CD4-positive, CD25-positive, alpha-beta regulatory T cell (primary cell): ENCODE measurements around the gene FSTL4. TPM values are rescaled to one million over a fixed set of nuclear protein-coding genes. Genes with fewer than 3 reads are reported as not detected.

Experiments used
- ATAC-seq, 2 donors: fragments of 150-1000 bp; cut with Tn5 transposase; one replicate each; pipeline ENCODE4 v1.10.0; 2021; ENCODE audit warnings: low read depth in 2 of 2, moderate number of reproducible peaks in 2 of 2, moderate library complexity in 1 of 2
- DNase-seq, 3 donors: peaks; one replicate each; pipeline versions ENCODE4 v3.0.0 to v3.0.0-alpha.2; 2012 to 2022; ENCODE audit warnings: mixed read lengths in 1 of 3
- H3K27ac ChIP-seq: one replicate; pipeline ENCODE4 v1.7.0; 2013; ENCODE audit warnings: mild to moderate bottlenecking, low read length; ENCODE audit not compliant: insufficient read depth, poor library complexity, severe bottlenecking
- H3K27me3 ChIP-seq: one replicate; pipeline ENCODE4 v1.7.0; 2013; ENCODE audit warnings: low read length; ENCODE audit not compliant: control insufficient read depth, insufficient read depth
- H3K36me3 ChIP-seq: one replicate; pipeline ENCODE4 v1.7.0; 2013; ENCODE audit warnings: mild to moderate bottlenecking, low read length, moderate library complexity; ENCODE audit not compliant: control insufficient read depth, insufficient read depth
- H3K4me1 ChIP-seq: 2 replicates; pipeline ENCODE4 v1.7.0; 2013; ENCODE audit warnings: mild to moderate bottlenecking, low read length; ENCODE audit not compliant: insufficient read depth, control insufficient read depth, poor library complexity, severe bottlenecking
- H3K4me3 ChIP-seq: one replicate; pipeline ENCODE4 v1.7.0; 2013; ENCODE audit warnings: low read depth, mild to moderate bottlenecking, low read length, moderate library complexity
- H3K9me3 ChIP-seq, 2 experiments: 1 replicate in 1 of 2; 2 replicates in 1 of 2; pipeline ENCODE4 v1.7.0; 2013; ENCODE audit warnings: low read length in 2 of 2, mild to moderate bottlenecking in 1 of 2, moderate library complexity in 1 of 2; ENCODE audit not compliant: control insufficient read depth in 2 of 2
- H3K27ac Mint-ChIP-seq, 3 donors: one replicate each; pipeline ENCODE4 v1.8.0; 2020 to 2022; ENCODE audit warnings: mild to moderate bottlenecking in 3 of 3, mixed read lengths in 3 of 3, moderate library complexity in 2 of 3
- H3K27me3 Mint-ChIP-seq: one replicate; pipeline ENCODE4 v1.8.0; 2022; ENCODE audit warnings: mild to moderate bottlenecking, mixed read lengths
- H3K36me3 Mint-ChIP-seq: one replicate; pipeline ENCODE4 v1.8.0; 2020; ENCODE audit warnings: mixed read lengths
- H3K4me1 Mint-ChIP-seq, 4 donors: one replicate each; pipeline ENCODE4 v1.8.0; 2020 to 2022; ENCODE audit warnings: mixed read lengths in 4 of 4, mild to moderate bottlenecking in 1 of 4
- H3K4me3 Mint-ChIP-seq, 4 donors: one replicate each; pipeline ENCODE4 v1.8.0; 2020 to 2022; ENCODE audit warnings: mild to moderate bottlenecking in 4 of 4, mixed read lengths in 4 of 4, moderate library complexity in 3 of 4
- H3K9me3 Mint-ChIP-seq, 7 donors: one replicate each; pipeline ENCODE4 v1.8.0; 2020 to 2022; ENCODE audit warnings: mixed read lengths in 7 of 7, mild to moderate bottlenecking in 3 of 7, moderate library complexity in 2 of 7
- polyA plus RNA-seq, 4 donors: library from polyadenylated mRNA; unstranded; fragments of 300-500 nt; fragmentation: Illumina TruSeq; gene quantifications; one replicate each; pipeline ENCODE4 v1.2.3, GENCODE V29; 2021
- total RNA-seq: library from RNA; stranded (reverse); gene quantifications from one replicate; pipeline ENCODE4 v1.2.3, GENCODE V29; 2022

Gene FSTL4
- total and polyA plus RNA-seq, 5 donors from 2014 or later: 0.57 TPM; not detected in 4

DNA sequence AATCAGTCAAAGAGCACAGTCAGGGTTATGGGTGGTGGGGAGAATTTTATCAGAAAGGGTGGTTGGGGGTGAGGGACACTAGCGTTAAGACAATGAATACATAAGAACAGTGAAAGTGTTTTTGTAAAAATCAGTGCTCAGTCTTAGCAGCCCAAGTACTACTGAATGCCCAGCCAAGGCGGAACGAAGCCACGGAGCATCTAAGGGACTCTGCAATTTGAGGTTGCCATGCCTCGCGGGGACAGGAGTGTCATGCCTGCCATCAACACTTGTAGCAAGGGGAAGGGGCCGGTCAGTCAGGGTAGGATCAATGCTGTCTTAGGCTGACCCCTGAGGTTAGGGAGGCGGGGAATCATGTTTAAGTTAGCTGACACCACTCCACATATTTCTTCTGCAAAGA lies 13.3 kb downstream of the FSTL4 start:
- H3K9me3 Mint-ChIP-seq: no peaks in the 10 kb centered on the region
- Histone ChIP-seq H3K27me3 (peaks cover 3% of the 10 kb centered on the region), H3K4me3 (no peak overlapping the region), H3K9me3 (no peaks in the 10 kb centered on the region), H3K4me1 (no peaks in the 10 kb centered on the region), H3K27ac (no peak overlapping the region), H3K36me3 (no peaks in the 10 kb centered on the region)
- no peak overlapping the region for H3K27ac Mint-ChIP-seq
- no peaks in the 10 kb centered on the region for H3K36me3 Mint-ChIP-seq
- DNase-seq (no peak), ATAC-seq (no peak)
- H3K4me3 Mint-ChIP-seq: no peak overlapping the region
- H3K27me3 Mint-ChIP-seq: peaks cover 11% of the 10 kb centered on the region
- H3K4me1 Mint-ChIP-seq: no peaks in the 10 kb centered on the region

DNA sequence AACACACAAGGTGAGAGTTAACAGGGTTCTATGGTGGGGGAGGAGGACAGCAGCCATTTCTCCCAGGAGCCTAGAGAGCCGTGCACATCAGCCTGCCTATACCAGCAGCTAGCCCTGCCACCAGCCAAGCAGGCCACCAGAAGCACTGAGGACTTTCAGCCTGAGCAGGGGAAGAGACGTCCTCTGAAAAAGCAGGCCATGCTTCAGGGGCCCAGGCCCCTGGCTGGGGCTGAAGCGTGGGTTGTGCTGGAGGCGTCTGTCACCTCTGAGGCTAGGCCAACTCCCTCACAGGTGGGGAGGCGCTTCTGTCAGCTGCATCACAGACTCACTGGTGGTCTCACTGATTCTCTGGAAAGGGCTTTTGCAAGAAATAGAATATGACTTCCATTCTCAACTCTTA lies 16.3 kb downstream of the FSTL4 start:
- DNase-seq (no peak), ATAC-seq (no peak)
- H3K4me1 Mint-ChIP-seq: no peaks in the 10 kb centered on the region
- H3K9me3 Mint-ChIP-seq: no peaks in the 10 kb centered on the region
- Histone ChIP-seq H3K4me3 (no peak overlapping the region), H3K27ac (no peak overlapping the region), H3K9me3 (no peaks in the 10 kb centered on the region), H3K36me3 (no peaks in the 10 kb centered on the region), H3K27me3 (peaks cover 2% of the 10 kb centered on the region), H3K4me1 (no peaks in the 10 kb centered on the region)
- H3K27ac Mint-ChIP-seq: no peak overlapping the region
- no peaks in the 10 kb centered on the region for H3K36me3 Mint-ChIP-seq
- H3K27me3 Mint-ChIP-seq: peaks cover 17% of the 10 kb centered on the region
- no peak overlapping the region for H3K4me3 Mint-ChIP-seq

DNA sequence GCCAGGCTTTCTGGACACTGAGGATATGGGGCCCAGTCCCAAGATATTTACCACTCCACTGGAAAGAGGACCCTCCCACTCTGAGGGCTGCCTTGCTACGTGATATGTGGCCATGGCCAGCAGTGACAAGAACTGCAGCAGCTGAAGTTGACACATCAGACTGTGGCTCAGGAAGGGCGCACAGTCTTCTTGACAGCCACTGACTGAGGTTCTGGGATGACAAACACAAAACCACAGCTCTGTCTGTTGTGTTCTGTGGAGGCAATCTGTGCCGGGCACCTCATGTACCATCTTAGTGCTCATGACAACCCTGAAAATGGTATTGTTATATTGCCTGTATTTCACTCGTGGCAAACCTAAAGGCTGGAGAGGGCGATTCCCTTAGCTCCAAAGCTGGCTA lies 16.9 kb downstream of the FSTL4 start:
- no peaks in the 10 kb centered on the region for H3K36me3 ChIP-seq
- H3K9me3 ChIP-seq: no peaks in the 10 kb centered on the region
- Mint-ChIP-seq H3K27me3 (peaks cover 17% of the 10 kb centered on the region), H3K4me3 (no peak overlapping the region), H3K36me3 (no peaks in the 10 kb centered on the region), H3K4me1 (no peaks in the 10 kb centered on the region), H3K9me3 (no peaks in the 10 kb centered on the region), H3K27ac (no peak overlapping the region)
- H3K27me3 ChIP-seq: peaks cover 2% of the 10 kb centered on the region
- H3K4me3 ChIP-seq: no peak overlapping the region
- H3K4me1 ChIP-seq: no peaks in the 10 kb centered on the region
- no peak overlapping the region for H3K27ac ChIP-seq
- no peak for DNase-seq
- no peak for ATAC-seq

DNA sequence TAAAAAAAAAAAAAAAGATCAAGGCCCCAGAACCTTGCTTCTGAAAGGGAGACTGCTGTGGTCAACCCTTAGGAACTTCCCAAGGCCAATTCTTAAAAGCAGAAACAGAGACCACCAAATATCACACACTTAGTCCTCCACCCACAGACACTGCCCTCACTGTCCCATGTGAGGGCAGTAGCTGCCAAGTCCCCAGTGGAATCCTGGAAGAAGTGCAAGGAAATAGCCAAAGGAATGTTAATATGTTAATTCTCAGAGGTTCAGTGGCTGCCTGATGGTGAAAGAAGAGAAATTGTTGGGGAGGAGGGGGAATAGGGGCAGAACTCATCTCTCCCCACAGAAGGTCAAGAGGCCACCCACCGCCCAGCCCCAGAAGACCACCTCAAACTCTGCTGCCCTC lies 23.1 kb downstream of the FSTL4 start:
- Histone ChIP-seq H3K9me3 (no peaks in the 10 kb centered on the region), H3K4me3 (no peak overlapping the region), H3K4me1 (no peaks in the 10 kb centered on the region), H3K27ac (no peak overlapping the region), H3K36me3 (no peaks in the 10 kb centered on the region), H3K27me3 (no peaks in the 10 kb centered on the region)
- no peaks in the 10 kb centered on the region for H3K4me1 Mint-ChIP-seq
- DNase-seq: no peak
- no peak for ATAC-seq
- no peaks in the 10 kb centered on the region for H3K9me3 Mint-ChIP-seq
- H3K27me3 Mint-ChIP-seq: peaks cover 13% of the 10 kb centered on the region
- no peaks in the 10 kb centered on the region for H3K36me3 Mint-ChIP-seq
- H3K27ac Mint-ChIP-seq: no peak overlapping the region
- H3K4me3 Mint-ChIP-seq: no peak overlapping the region

DNA sequence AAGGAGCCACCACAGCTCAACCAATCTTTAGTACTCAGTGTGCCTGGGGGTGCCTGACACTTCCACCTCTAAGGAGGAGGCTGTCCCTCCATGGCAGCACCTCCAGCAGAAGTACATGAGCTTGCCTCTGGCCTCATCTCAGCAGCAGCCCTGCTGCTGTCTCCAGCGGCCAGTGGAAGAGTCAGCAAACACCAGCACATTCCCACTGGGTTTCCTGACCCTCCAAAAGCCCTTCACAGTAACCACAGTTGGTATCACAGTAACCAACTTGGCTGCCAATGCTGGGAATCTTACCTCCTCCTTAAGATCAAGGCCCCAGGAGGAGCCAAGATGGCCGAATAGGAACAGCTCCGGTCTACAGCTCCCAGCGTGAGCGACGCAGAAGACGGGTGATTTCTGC lies 29.4 kb downstream of the FSTL4 start:
- DNase-seq: no peak
- no peak overlapping the region for H3K4me3 Mint-ChIP-seq
- ATAC-seq: no peak
- no peaks in the 10 kb centered on the region for H3K9me3 Mint-ChIP-seq
- H3K27ac Mint-ChIP-seq: no peak overlapping the region
- no peaks in the 10 kb centered on the region for H3K9me3 ChIP-seq
- H3K4me1 Mint-ChIP-seq: no peaks in the 10 kb centered on the region
- peaks cover 7% of the 10 kb centered on the region for H3K27me3 Mint-ChIP-seq
- no peaks in the 10 kb centered on the region for H3K36me3 Mint-ChIP-seq
- H3K4me1 ChIP-seq: no peaks in the 10 kb centered on the region
- H3K27ac ChIP-seq: no peak overlapping the region
- H3K27me3 ChIP-seq: no peaks in the 10 kb centered on the region
- no peak overlapping the region for H3K4me3 ChIP-seq
- H3K36me3 ChIP-seq: no peaks in the 10 kb centered on the region

DNA sequence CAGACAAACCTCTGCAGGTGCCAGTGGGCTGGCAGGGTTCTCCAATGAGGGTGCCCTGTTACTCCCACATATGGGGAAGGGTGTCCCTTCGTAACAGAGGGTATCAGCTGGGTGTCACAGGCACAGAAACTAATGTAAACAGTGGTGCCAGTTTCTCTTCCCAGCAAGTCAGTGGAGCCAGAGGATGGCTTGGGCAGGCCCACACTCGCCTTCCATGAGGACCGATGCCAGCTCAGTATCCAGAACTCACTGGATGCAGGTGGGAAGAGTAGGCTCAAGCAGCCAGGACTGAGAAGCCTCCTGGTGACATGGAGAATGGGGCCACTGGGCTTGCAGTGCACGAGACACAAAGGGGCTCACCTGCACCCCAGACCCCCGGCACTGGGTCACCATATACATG lies 30.4 kb downstream of the FSTL4 start:
- no peaks in the 10 kb centered on the region for H3K9me3 Mint-ChIP-seq

DNA sequence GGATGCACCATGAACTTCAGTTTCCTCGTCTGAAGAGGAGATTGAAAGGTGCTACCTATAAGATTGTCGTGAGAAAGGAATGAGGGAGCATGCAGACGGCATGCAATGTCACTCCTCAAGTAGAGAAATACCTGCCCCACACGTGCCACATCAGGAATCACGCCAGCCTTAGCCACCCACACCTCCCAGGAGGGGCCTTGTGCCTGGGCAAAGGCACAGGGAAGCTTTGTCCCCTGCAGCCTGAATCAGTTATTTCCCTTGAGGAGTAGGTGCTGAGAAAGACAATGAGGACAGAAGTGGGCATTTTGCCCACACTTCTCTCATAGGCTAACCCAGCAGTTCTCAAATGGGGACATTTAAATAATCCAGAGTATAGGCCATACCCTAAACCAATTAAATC lies 31.0 kb downstream of the FSTL4 start:
- Mint-ChIP-seq H3K27me3 (peaks cover 7% of the 10 kb centered on the region), H3K9me3 (no peaks in the 10 kb centered on the region), H3K36me3 (no peaks in the 10 kb centered on the region), H3K4me1 (no peaks in the 10 kb centered on the region), H3K27ac (no peak overlapping the region), H3K4me3 (no peak overlapping the region)
- H3K4me3 ChIP-seq: no peak overlapping the region
- no peaks in the 10 kb centered on the region for H3K36me3 ChIP-seq
- no peaks in the 10 kb centered on the region for H3K4me1 ChIP-seq
- ATAC-seq (no peak), DNase-seq (no peak)
- no peaks in the 10 kb centered on the region for H3K27me3 ChIP-seq
- no peaks in the 10 kb centered on the region for H3K9me3 ChIP-seq
- no peak overlapping the region for H3K27ac ChIP-seq

More for the DNA sequence above, 30.4 kb downstream of the FSTL4 start:
- Histone ChIP-seq H3K27me3 (no peaks in the 10 kb centered on the region), H3K27ac (no peak overlapping the region), H3K4me3 (no peak overlapping the region), H3K9me3 (no peaks in the 10 kb centered on the region), H3K4me1 (no peaks in the 10 kb centered on the region), H3K36me3 (no peaks in the 10 kb centered on the region)
- DNase-seq: no peak
- no peaks in the 10 kb centered on the region for H3K4me1 Mint-ChIP-seq
- H3K36me3 Mint-ChIP-seq: no peaks in the 10 kb centered on the region
- H3K27me3 Mint-ChIP-seq: peaks cover 7% of the 10 kb centered on the region
- no peak overlapping the region for H3K27ac Mint-ChIP-seq
- H3K4me3 Mint-ChIP-seq: no peak overlapping the region
- ATAC-seq: no peak

DNA sequence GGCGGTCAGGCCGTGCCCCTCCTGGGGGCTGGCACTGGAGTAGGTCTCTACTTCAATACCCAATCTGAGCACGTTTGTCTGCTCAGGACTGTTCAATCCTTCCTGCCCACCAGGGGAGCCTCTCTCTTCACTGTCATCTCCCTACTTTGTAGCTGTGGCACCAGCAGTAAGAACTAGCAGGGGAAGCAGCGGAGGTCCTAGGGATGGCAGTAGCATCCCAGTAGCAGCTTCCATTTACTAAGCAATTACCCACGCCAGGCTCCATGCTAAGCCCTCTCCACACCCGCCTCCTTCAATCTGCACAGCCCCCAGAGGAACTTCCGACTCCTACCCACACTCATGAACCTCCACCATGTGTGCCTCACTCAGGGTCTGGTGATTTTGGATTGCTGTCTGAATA lies 31.7 kb downstream of the FSTL4 start:
- no peak for DNase-seq
- H3K4me1 ChIP-seq: no peaks in the 10 kb centered on the region
- H3K9me3 ChIP-seq: no peaks in the 10 kb centered on the region
- Mint-ChIP-seq H3K27me3 (peaks cover 7% of the 10 kb centered on the region), H3K9me3 (no peaks in the 10 kb centered on the region), H3K4me1 (no peaks in the 10 kb centered on the region), H3K27ac (no peak overlapping the region), H3K4me3 (no peak overlapping the region), H3K36me3 (no peaks in the 10 kb centered on the region)
- no peaks in the 10 kb centered on the region for H3K27me3 ChIP-seq
- H3K36me3 ChIP-seq: no peaks in the 10 kb centered on the region
- H3K27ac ChIP-seq: no peak overlapping the region
- no peak overlapping the region for H3K4me3 ChIP-seq
- ATAC-seq: no peak
